ENCODE data around the gene TCF4.

DNA sequence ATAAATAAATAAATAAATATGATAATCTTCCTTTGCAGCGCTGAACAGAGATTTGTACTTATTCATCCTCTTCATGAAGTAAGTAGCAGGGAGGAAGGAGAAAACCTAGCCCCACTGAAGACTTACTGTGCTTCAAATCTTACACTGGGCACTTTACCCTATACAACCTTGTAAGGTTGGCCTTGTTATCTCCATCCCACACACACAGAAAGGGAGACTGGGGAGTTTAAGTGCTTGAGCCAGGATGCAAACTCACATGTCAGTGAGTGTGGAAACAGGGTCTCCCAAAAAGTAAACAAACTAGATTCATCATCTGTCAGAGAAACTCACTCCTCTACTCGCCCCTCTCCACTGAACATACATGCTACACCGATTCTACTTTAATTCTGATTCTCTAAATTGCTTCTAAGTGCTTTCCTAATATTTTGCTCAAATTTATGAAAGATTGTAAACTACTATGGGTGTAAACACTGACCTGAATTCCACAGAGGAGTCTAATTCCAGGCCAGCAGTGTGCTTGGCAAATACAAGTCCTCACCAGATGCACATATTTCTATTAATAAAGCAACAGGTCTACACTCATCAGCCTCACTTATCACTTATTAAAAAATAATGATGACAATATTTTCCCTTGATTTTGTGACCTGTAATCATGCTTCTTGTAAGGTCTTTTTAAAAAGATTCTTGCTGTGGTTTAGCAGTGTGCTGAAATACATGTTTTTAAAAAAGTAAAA lies 155.5 kb downstream of the TCF4 start:
- TF ChIP-seq, protein P1, sequence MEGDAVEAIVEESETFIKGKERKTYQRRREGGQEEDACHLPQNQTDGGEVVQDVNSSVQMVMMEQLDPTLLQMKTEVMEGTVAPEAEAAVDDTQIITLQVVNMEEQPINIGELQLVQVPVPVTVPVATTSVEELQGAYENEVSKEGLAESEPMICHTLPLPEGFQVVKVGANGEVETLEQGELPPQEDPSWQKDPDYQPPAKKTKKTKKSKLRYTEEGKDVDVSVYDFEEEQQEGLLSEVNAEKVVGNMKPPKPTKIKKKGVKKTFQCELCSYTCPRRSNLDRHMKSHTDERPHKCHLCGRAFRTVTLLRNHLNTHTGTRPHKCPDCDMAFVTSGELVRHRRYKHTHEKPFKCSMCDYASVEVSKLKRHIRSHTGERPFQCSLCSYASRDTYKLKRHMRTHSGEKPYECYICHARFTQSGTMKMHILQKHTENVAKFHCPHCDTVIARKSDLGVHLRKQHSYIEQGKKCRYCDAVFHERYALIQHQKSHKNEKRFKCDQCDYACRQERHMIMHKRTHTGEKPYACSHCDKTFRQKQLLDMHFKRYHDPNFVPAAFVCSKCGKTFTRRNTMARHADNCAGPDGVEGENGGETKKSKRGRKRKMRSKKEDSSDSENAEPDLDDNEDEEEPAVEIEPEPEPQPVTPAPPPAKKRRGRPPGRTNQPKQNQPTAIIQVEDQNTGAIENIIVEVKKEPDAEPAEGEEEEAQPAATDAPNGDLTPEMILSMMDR (IDR thresholded peaks at IDR 0.05), result no peak
- TF ChIP-seq POLR2A (IDR thresholded peaks at IDR 0.05) (no peak), EP300 (IDR thresholded peaks at IDR 0.05) (no peak), POLR2AphosphoS5 (IDR thresholded peaks at IDR 0.05) (no peak)

Data from upper lobe of left lung (tissue), 4 donors.